ENCODE data around the gene FLNC.

DNA sequence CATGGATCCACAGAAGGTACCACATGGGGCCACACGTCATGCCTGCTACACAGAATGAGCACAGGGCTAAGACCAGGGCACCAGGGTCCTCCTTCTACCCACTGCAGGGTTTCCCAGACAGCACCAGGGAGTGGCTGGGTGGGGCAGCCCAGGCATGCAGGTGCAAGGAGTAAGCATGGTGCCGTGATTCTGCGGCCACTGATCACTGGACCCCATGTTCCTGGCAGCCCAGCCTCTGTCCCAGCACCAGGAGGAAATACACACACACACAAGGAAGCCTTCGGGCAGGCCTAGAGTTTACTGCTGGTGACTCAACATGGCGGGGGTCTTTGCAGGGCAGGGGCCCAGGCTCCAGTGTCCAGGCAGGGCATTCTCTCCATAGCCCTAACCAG lies 46.4 kb downstream of the FLNC start:
- no peak for TF ChIP-seq POLR2A (IDR thresholded peaks at IDR 0.05)
- TF ChIP-seq, protein P1, sequence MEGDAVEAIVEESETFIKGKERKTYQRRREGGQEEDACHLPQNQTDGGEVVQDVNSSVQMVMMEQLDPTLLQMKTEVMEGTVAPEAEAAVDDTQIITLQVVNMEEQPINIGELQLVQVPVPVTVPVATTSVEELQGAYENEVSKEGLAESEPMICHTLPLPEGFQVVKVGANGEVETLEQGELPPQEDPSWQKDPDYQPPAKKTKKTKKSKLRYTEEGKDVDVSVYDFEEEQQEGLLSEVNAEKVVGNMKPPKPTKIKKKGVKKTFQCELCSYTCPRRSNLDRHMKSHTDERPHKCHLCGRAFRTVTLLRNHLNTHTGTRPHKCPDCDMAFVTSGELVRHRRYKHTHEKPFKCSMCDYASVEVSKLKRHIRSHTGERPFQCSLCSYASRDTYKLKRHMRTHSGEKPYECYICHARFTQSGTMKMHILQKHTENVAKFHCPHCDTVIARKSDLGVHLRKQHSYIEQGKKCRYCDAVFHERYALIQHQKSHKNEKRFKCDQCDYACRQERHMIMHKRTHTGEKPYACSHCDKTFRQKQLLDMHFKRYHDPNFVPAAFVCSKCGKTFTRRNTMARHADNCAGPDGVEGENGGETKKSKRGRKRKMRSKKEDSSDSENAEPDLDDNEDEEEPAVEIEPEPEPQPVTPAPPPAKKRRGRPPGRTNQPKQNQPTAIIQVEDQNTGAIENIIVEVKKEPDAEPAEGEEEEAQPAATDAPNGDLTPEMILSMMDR (IDR thresholded peaks at IDR 0.05): no peak

Measured in testis (tissue), 2 donors.